ENCODE measurements around the gene DIP2B. TPM values are rescaled to one million over a fixed set of nuclear protein-coding genes. Genes with fewer than 3 reads are reported as not detected.

Gene DIP2B
- total and polyA plus RNA-seq, 2 donors (not counting 1 experiment from before 2014, with no cell fraction given), result 12.6 to 21.0 TPM

DNA sequence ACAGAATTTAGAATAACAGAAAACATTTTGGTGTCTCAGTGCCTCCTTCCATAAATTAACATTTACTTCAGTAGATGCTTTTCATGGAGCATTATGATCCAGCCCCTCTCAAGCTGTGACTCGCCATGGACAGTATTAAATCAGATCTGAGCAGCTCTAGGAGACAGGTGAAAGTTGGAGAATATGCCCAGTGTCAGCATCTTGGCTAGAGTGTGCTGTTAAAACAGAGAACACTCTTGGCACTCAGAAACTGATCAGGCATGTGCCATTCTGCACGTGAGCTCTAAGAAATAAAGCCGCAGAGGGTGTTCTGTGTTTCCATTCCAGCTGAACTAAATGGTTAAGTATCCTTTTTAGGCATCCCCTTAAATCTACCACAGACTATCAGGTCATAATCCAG lies 68.0 kb downstream of the DIP2B start:
- H3K9ac ChIP-seq (ENCODE audit: insufficient read depth, low read length), result no peak overlapping the region
- TF ChIP-seq, protein P1, sequence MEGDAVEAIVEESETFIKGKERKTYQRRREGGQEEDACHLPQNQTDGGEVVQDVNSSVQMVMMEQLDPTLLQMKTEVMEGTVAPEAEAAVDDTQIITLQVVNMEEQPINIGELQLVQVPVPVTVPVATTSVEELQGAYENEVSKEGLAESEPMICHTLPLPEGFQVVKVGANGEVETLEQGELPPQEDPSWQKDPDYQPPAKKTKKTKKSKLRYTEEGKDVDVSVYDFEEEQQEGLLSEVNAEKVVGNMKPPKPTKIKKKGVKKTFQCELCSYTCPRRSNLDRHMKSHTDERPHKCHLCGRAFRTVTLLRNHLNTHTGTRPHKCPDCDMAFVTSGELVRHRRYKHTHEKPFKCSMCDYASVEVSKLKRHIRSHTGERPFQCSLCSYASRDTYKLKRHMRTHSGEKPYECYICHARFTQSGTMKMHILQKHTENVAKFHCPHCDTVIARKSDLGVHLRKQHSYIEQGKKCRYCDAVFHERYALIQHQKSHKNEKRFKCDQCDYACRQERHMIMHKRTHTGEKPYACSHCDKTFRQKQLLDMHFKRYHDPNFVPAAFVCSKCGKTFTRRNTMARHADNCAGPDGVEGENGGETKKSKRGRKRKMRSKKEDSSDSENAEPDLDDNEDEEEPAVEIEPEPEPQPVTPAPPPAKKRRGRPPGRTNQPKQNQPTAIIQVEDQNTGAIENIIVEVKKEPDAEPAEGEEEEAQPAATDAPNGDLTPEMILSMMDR (conservative IDR thresholded peaks at IDR 0.05 in 1 of 2, IDR thresholded peaks at IDR 0.05 in 1 of 2; ENCODE audit: low read depth in 1 of 2, low read length in 2 of 2), result no peak
- no peak for TF ChIP-seq EZH2 (IDR thresholded peaks at IDR 0.05; ENCODE audit: low read length, missing control alignments)
- no peaks in the 10 kb centered on the region for H3K27me3 ChIP-seq (ENCODE audit: control insufficient read depth, insufficient read depth, low read length)
- DNase-seq (ENCODE audit: low read depth in 2 of 2), result no peak
- H3K79me2 ChIP-seq (ENCODE audit: control insufficient read depth, insufficient read depth, low read length), result peaks cover 10% of the 10 kb centered on the region
- H3K27ac ChIP-seq (ENCODE audit: insufficient read depth, low read length), result peak overlapping the region; percentile 34
- no peak overlapping the region for H2AFZ ChIP-seq (ENCODE audit: low read length)
- H3K4me3 ChIP-seq (replicated peaks in 1 of 4; ENCODE audit: control extremely low read depth in 1 of 4, insufficient read depth in 1 of 4, low read depth in 3 of 4, low read length in 4 of 4), result no peak overlapping the region
- peak overlapping the region; percentile 45 for H3K4me2 ChIP-seq (ENCODE audit: extremely low read depth, insufficient read depth, low read length)
- H3K9me3 ChIP-seq (ENCODE audit: control insufficient read depth, insufficient read depth, low read depth, low read length), result no peaks in the 10 kb centered on the region
- no peaks in the 10 kb centered on the region for H3K36me3 ChIP-seq (ENCODE audit: control insufficient read depth, insufficient read depth, low read length)
- H3K4me1 ChIP-seq (ENCODE audit: control insufficient read depth, extremely low read depth, insufficient read depth, low read length), result peaks cover 34% of the 10 kb centered on the region
- H4K20me1 ChIP-seq (ENCODE audit: control insufficient read depth, extremely low read depth, insufficient read depth, low read length), result no peaks in the 10 kb centered on the region

DNA sequence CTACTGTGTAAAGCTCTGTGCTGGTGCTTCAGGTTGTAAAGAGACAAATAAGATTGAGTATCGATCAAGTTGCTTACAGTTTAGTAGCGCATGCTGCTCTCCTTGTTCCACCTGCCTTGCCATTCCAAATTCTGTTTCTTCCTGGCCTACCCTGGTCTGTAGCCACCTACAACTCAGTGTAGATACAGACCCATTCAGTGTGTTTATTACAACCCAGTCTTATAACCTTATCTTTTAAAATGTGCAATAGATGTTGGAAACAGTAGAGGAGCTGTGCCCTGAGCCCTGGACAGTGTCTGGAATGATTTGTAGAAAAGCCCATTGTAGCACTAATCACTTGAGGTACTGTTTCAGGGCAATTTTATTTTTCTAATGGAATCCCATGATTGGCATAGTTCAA lies 68.5 kb downstream of the DIP2B start:
- peaks cover 10% of the 10 kb centered on the region for H3K79me2 ChIP-seq (ENCODE audit: control insufficient read depth, insufficient read depth, low read length)
- H3K4me3 ChIP-seq (replicated peaks in 1 of 4; ENCODE audit: control extremely low read depth in 1 of 4, insufficient read depth in 1 of 4, low read depth in 3 of 4, low read length in 4 of 4), result no peak overlapping the region
- no peaks in the 10 kb centered on the region for H3K27me3 ChIP-seq (ENCODE audit: control insufficient read depth, insufficient read depth, low read length)
- TF ChIP-seq, protein P1 (conservative IDR thresholded peaks at IDR 0.05 in 1 of 2, IDR thresholded peaks at IDR 0.05 in 1 of 2; ENCODE audit: low read depth in 1 of 2, low read length in 2 of 2), result no peak
- no peak for TF ChIP-seq EZH2 (IDR thresholded peaks at IDR 0.05; ENCODE audit: low read length, missing control alignments)
- no peaks in the 10 kb centered on the region for H4K20me1 ChIP-seq (ENCODE audit: control insufficient read depth, extremely low read depth, insufficient read depth, low read length)
- H3K9ac ChIP-seq (ENCODE audit: insufficient read depth, low read length), result no peak overlapping the region
- H3K4me1 ChIP-seq (ENCODE audit: control insufficient read depth, extremely low read depth, insufficient read depth, low read length), result peaks cover 31% of the 10 kb centered on the region
- H3K9me3 ChIP-seq (ENCODE audit: control insufficient read depth, insufficient read depth, low read depth, low read length), result no peaks in the 10 kb centered on the region
- no peak overlapping the region for H3K27ac ChIP-seq (ENCODE audit: insufficient read depth, low read length)
- DNase-seq (ENCODE audit: low read depth in 2 of 2), result no peak
- H2AFZ ChIP-seq (ENCODE audit: low read length), result no peak overlapping the region
- no peak overlapping the region for H3K4me2 ChIP-seq (ENCODE audit: extremely low read depth, insufficient read depth, low read length)
- no peaks in the 10 kb centered on the region for H3K36me3 ChIP-seq (ENCODE audit: control insufficient read depth, insufficient read depth, low read length)

DNA sequence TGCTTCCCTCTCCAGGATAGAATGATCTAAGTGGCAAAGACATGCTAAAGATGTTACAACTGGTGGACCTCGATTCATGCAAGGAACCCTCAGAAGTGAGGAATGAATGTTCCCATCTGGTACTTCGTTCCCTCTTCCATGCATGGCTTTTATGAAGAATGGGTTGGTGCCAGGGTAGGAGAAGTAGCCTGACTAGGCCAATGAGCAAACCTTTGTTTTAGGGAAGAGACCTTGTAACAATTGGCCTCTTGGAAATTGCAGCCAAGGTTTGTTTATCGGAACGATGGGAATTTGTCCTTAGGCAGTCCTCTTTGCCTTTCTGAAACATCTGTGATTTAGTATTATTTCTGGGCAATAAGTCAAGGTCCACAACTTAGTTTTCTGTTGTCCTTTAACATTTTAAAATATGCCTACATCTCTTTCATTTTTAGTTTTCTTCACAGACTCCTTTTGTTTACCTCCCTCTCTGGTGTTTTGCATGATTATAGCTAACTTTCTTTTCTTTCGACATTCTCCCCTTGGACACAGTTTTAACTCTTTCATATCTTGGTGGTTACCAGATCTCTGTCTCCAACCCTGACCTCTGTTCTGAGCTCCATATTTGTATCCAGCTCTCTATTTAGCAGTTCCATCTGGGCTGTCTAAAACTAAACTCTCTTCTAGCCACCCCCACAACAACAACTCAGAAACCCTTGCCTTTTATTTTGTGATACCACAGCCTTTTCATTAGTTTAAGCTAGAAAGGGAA lies 70.0 kb downstream of the DIP2B start:
- no peak overlapping the region for H3K9ac ChIP-seq (ENCODE audit: insufficient read depth, low read length)
- H3K36me3 ChIP-seq (ENCODE audit: control insufficient read depth, insufficient read depth, low read length), result no peaks in the 10 kb centered on the region
- no peaks in the 10 kb centered on the region for H3K9me3 ChIP-seq (ENCODE audit: control insufficient read depth, insufficient read depth, low read depth, low read length)
- peak overlapping the region in 1 of 4 experiments; percentile 3 for H3K4me3 ChIP-seq (replicated peaks in 1 of 4; ENCODE audit: control extremely low read depth in 1 of 4, insufficient read depth in 1 of 4, low read depth in 3 of 4, low read length in 4 of 4)
- peak overlapping the region; percentile 4 for H3K27ac ChIP-seq (ENCODE audit: insufficient read depth, low read length)
- TF ChIP-seq EZH2 (IDR thresholded peaks at IDR 0.05; ENCODE audit: low read length, missing control alignments), result no peak
- TF ChIP-seq, protein P1 (conservative IDR thresholded peaks at IDR 0.05 in 1 of 2, IDR thresholded peaks at IDR 0.05 in 1 of 2; ENCODE audit: low read depth in 1 of 2, low read length in 2 of 2), result no peak
- peaks cover 6% of the 10 kb centered on the region for H3K79me2 ChIP-seq (ENCODE audit: control insufficient read depth, insufficient read depth, low read length)
- DNase-seq (ENCODE audit: low read depth in 2 of 2), result peak in 1 of 2 donors; percentile 79
- H2AFZ ChIP-seq (ENCODE audit: low read length), result no peak overlapping the region
- no peaks in the 10 kb centered on the region for H3K27me3 ChIP-seq (ENCODE audit: control insufficient read depth, insufficient read depth, low read length)
- no peaks in the 10 kb centered on the region for H4K20me1 ChIP-seq (ENCODE audit: control insufficient read depth, extremely low read depth, insufficient read depth, low read length)
- H3K4me2 ChIP-seq (ENCODE audit: extremely low read depth, insufficient read depth, low read length), result peak overlapping the region; percentile 48
- H3K4me1 ChIP-seq (ENCODE audit: control insufficient read depth, extremely low read depth, insufficient read depth, low read length), result peaks cover 23% of the 10 kb centered on the region
